Hippocampal formation (tissue), 2 donors: ENCODE data around the gene EFHC1.
A peak's percentile ranks its signal among the peaks of the same experiment; 100 is the strongest.

ENCODE experiments used
- DNase-seq, 2 donors: peaks; one replicate each; lab custom pipeline; 2025; lab: John Stamatoyannopoulos, UW

Gene EFHC1

GRCh38 chr6:52538901-52539354 is 118.8 kb downstream of the EFHC1 start:
- DNase-seq = no peak

- DNase-seq = no peak
Observed at GRCh38 chr6:52539607-52540006, 119.5 kb downstream of the EFHC1 start.

GRCh38 chr6:52540286-52540902 is 120.3 kb downstream of the EFHC1 start:
- no peak for DNase-seq

- no peak for DNase-seq
Observed at GRCh38 chr6:52541135-52541534, 121.0 kb downstream of the EFHC1 start.

- DNase-seq = no peak
Observed at GRCh38 chr6:52543262-52543661, 123.1 kb downstream of the EFHC1 start.

GRCh38 chr6:52543729-52544601 is 123.8 kb downstream of the EFHC1 start:
- DNase-seq = no peak

- DNase-seq = no peak
Observed at GRCh38 chr6:52544602-52545405, 124.7 kb downstream of the EFHC1 start.

- DNase-seq = no peak
Observed at GRCh38 chr6:52545406-52546119, 125.4 kb downstream of the EFHC1 start.

GRCh38 chr6:52546192-52546591 is 126.0 kb downstream of the EFHC1 start:
- no peak for DNase-seq

GRCh38 chr6:52546678-52547077 is 126.5 kb downstream of the EFHC1 start:
- no peak for DNase-seq

GRCh38 chr6:52547647-52548352 is 127.7 kb downstream of the EFHC1 start:
- no peak for DNase-seq

- DNase-seq = no peak
Observed at GRCh38 chr6:52548353-52548713, 128.2 kb downstream of the EFHC1 start.

GRCh38 chr6:52548999-52549398 is 128.9 kb downstream of the EFHC1 start:
- no peak for DNase-seq

- DNase-seq = no peak
Observed at GRCh38 chr6:52549428-52549827, 129.3 kb downstream of the EFHC1 start.

GRCh38 chr6:52550014-52550575 is 130.0 kb downstream of the EFHC1 start:
- DNase-seq = no peak

GRCh38 chr6:52550870-52551269 is 130.7 kb downstream of the EFHC1 start:
- DNase-seq = no peak

GRCh38 chr6:52551483-52552277 is 131.5 kb downstream of the EFHC1 start:
- DNase-seq = peak in 1 of 2 donors; percentile 12

- no peak for DNase-seq
Observed at GRCh38 chr6:52552278-52552643, 132.1 kb downstream of the EFHC1 start.

GRCh38 chr6:52553158-52553557 is 133.0 kb downstream of the EFHC1 start:
- DNase-seq = no peak

- no peak for DNase-seq
Observed at GRCh38 chr6:52553719-52554118, 133.6 kb downstream of the EFHC1 start.
